ENCODE results near the gene JTB.

DNA sequence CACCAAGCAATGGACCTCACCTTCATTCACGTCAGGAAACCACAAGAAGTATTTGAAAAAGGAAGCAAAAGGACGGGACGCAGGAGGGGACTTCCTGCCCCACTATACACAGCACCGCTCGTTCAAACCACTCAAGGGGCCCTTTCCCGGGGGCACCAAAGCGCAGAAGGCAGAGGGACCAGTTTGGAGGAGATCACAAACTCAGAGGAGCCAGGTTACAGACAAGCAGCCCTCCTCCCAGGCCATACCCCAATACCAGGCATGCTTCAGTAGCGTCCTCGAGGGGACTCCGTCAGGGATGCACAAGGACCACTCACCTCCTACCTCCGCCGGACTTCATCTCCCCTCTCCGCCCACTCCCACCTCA is 19.7 kb downstream of the JTB start:
- TF ChIP-seq, protein P1, sequence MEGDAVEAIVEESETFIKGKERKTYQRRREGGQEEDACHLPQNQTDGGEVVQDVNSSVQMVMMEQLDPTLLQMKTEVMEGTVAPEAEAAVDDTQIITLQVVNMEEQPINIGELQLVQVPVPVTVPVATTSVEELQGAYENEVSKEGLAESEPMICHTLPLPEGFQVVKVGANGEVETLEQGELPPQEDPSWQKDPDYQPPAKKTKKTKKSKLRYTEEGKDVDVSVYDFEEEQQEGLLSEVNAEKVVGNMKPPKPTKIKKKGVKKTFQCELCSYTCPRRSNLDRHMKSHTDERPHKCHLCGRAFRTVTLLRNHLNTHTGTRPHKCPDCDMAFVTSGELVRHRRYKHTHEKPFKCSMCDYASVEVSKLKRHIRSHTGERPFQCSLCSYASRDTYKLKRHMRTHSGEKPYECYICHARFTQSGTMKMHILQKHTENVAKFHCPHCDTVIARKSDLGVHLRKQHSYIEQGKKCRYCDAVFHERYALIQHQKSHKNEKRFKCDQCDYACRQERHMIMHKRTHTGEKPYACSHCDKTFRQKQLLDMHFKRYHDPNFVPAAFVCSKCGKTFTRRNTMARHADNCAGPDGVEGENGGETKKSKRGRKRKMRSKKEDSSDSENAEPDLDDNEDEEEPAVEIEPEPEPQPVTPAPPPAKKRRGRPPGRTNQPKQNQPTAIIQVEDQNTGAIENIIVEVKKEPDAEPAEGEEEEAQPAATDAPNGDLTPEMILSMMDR (IDR thresholded peaks at IDR 0.05) = no peak
- TF ChIP-seq POLR2A (IDR thresholded peaks at IDR 0.05) = no peak

Measured in lower leg skin (tissue), 3 donors.